Endothelial cell of umbilical vein (primary cell): Measurements from ENCODE around the gene STK38L.

ENCODE experiments used
- CTCF ChIP-seq, 2 donors: IDR thresholded peaks; 1 replicate in 1 of 2; 2 replicates in 1 of 2; pipeline ENCODE4 v1.5.1; 2011; ENCODE audit warnings: low read length in 2 of 2, mild to moderate bottlenecking in 2 of 2, moderate library complexity in 2 of 2, control low read depth in 1 of 2, inconsistent platforms in 1 of 2, low read depth in 1 of 2; ENCODE audit not compliant: insufficient read depth in 1 of 2; ENCODE audit errors: extremely low read depth in 1 of 2
- EZH2 ChIP-seq: IDR thresholded peaks from 2 replicates; pipeline ENCODE4 v1.6.1; 2012; ENCODE audit warnings: borderline replicate concordance, low read depth, mild to moderate bottlenecking, moderate library complexity, low read length, inconsistent platforms; ENCODE audit not compliant: severe bottlenecking
- FOS ChIP-seq: IDR thresholded peaks from 2 replicates; pipeline ENCODE4 v1.6.1; 2011; ENCODE audit warnings: mild to moderate bottlenecking, low read length, moderate library complexity, borderline replicate concordance; ENCODE audit not compliant: insufficient read depth
- GATA2 ChIP-seq: IDR thresholded peaks from 2 replicates; pipeline ENCODE4 v1.7.0; 2011; ENCODE audit warnings: low read depth, mild to moderate bottlenecking, moderate library complexity, mixed read lengths, low read length; ENCODE audit not compliant: insufficient read length, insufficient read depth
- MAX ChIP-seq: IDR thresholded peaks from 2 replicates; pipeline ENCODE4 v1.6.1; 2011; ENCODE audit not compliant: insufficient read depth, insufficient read length
- MYC ChIP-seq: IDR thresholded peaks from one replicate; pipeline ENCODE4 v1.6.1; 2011; ENCODE audit warnings: mild to moderate bottlenecking, low read depth, low read length
- POLR2A ChIP-seq: IDR thresholded peaks from 2 replicates; pipeline ENCODE4 v1.6.1; 2012; ENCODE audit warnings: low read depth, mild to moderate bottlenecking, control low read depth, low read length
- POLR2AphosphoS5 ChIP-seq: IDR thresholded peaks from 2 replicates; pipeline ENCODE4 v1.6.1; 2012; ENCODE audit warnings: low read depth, mild to moderate bottlenecking, control low read depth, low read length, moderate library complexity; ENCODE audit not compliant: insufficient read depth

GRCh38 chr12:27355979-27356378 is 111.9 kb downstream of the STK38L start:
- TF ChIP-seq CTCF (IDR thresholded peaks at IDR 0.05; ENCODE audit: extremely low read depth in 1 of 2, insufficient read depth in 1 of 2, low read depth in 1 of 2, low read length in 2 of 2) (no peak), FOS (no peak), POLR2A (no peak), MYC (no peak), POLR2AphosphoS5 (no peak), EZH2 (no peak), MAX (no peak), GATA2 (no peak)
